Measurements from ENCODE around the gene GFAP.

Gene GFAP

DNA sequence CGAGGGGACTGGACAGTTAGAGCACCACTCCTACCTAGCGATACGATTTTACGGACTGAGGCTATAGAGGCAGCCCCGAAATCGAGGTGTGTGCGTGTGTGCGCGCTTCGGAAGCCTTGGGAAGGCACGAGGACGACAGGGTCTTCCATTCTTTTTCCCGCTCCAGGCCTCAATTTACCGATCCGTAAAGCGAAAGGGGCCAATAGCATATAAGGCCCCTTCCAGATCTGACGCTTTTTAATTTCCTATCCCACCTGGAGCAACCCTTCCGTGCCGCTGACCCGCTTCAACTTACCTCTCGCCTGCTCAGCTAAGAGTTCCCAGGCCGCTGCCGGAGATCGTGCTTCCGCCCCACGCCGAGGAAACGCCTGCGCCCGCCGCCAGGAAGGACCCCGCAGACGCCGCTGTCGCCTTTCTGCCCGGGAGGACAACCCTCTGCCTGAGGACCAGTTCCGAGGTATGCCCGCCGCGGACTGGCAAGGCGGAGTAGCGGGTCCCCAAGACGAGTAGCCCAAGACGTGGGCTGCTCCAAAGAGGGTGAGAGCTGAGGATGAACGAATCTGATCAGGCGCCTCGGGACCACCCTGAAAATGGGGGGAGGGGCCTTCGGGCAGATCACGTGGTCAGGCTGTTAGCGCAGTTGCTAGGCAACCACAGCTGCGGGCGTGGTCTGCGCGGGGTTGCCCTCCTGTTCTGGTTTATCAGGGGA is 16.1 kb downstream of the GFAP start, which contains the start of gene EFTUD2:
Gene EFTUD2, minus strand, starts transcription at position 372 of the 709 bp plus-strand sequence. CDS start 4,924 bp downstream, outside the sequence.
- DNase-seq: peak; percentile 91 to 97 (median 94)

- peak; percentile 82 to 89 (median 86) for DNase-seq
Observed at GRCh38 chr17:44898768-44899073, 16.6 kb downstream of the GFAP start.

DNA sequence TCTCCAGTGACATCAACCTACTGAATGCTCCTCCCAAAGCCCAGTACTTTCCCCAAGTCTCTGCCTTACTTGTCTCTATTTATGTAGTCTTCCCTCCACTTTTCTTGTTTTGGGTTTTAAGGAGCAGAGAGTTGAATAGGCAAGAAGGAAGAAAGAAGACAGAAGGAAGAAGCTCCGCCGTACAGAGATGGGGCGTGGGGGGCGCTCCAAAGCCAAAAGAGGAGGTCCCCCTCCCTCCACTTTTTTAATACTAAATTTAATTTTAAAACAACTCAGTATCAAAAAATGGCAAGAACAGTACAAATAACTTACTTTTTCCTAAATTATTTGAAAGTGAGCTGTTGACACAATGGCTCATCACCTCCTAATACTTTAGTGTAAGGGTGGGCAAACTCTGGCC is 20.7 kb downstream of the GFAP start:
- DNase-seq: no peak

DNA sequence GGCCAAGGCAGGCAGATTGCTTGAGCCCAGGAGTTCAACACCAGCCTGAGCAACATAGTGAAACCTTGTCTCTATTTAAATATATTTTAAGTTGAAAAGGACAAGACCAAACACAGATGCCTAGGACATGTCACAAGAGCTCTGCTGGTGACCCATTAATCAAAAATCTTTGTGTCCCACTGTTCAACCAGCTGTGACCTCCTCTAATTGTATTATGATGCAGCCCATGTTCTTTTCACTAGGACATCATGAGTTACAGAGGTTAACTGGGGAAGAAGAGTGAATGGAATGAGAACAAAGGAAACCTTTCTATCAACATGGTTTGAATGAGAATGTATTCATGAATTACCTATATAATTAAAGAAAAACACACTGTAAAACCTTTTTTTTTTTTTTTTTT is 23.1 kb downstream of the GFAP start:
- DNase-seq: no peak

DNA sequence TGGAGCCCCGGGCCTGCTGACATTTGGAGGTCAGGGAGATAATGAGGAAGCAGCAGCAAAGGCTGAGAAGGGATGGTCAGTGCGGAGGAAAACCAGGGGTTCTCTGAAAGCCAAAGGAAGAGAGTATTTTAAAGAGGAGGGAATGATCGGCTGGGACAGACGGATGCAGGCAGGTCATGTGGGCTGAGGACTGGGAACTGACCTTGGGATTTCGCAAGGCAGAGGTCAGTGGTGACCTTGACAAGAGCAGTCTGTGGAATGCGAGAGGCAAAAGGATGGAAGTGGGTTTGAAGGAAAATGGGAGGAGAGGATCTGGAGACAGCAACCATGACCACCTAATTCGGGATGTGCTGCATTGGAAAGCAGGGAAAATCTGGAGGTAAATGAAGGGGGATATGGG is 26.3 kb downstream of the GFAP start:
- DNase-seq: peak in 2 of 4 experiments; percentile 16 to 30

- peak in 3 of 4 experiments; percentile 49 to 54 (median 49) for DNase-seq
Observed at GRCh38 chr17:44887971-44888954, 27.0 kb downstream of the GFAP start.

GRCh38 chr17:44887016-44887415 is 28.3 kb downstream of the GFAP start:
- DNase-seq: no peak

GRCh38 chr17:44884941-44885340 is 30.4 kb downstream of the GFAP start:
- DNase-seq: no peak

DNA sequence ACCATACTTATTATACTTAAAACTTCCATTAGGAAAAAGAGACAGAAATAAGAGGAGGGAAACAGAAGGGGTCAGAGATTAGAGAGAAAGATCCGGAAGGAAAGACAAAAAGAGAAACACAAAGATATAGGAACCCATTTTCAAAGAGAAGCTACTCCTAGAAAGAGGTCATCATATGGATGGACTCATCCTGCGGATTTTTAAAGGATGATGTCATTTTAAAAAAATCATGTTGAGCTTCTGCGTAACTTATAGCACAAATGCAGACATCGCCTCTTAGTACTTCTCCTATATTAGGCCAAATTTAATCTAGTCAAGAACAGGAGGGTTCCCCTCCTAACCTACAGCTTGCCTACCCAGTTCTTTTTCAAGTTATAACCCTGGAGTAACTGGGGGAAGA is 34.2 kb downstream of the GFAP start:
- DNase-seq: no peak

DNA sequence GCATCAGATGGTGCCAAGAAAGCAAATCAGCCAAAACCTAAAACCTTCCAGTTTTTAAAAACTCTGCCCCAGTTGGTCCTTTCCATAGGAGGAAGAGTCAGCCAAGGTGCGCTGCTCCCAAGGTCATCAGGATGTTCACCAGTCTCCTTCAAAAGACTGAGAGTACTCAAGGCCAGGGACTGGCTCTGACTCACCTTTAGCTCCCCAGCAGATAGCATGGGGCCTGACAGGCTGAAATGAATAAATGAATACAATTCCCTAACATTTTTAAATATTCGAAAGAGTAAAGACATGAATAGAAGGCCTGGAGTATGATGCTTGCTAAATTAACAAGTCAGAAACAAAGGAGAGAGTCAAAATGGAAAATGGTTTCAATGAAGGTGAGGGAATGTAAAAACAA is 35.2 kb downstream of the GFAP start:
- DNase-seq: no peak

DNA sequence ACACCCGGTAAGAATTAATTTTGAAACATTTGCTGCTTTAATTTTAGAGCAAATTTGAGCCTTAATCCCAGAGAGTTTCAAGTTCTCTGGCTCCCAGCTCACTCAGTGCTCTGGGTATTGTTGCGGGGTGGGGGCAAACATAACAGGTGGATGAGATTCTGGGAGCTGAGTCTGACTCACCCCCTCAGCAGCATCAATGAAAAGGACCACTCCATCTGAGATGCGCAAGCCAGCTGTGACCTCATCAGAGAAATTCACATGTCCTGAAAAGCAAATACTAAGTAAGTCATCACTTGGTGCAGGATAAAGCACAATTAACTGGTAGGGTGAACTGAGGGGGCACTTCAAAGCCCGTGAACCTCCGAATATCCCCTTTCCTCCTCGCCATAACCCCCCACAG is 35.9 kb downstream of the GFAP start:
- no peak for DNase-seq

DNA sequence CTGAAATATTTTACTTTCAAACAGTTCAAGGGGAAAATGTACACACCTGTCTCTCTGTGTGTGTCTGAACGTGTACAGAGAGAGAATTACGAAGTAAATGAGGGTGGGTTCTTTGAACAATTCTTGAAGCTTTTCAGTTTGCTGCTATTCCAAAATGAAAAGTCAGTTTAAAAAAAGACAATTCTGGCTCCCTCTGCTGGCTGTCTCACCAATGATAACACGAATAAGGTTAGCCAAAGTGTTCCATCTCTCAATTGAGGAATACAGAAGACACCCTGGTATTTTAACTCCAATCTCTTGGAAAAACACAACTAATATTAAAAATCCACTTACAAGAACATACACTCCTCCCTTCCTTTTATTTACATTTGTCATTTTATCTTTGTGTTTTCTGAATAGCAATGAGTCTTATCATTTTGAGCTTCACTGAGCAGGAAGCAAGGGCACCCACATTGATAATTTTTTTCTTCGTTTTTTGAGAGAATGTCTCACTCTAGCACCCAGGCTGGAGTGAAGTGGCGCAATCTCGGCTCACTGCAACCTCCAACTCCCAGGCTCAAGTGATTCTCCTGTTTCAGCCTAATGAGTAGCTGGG is 36.6 kb downstream of the GFAP start:
- DNase-seq: peak; percentile 46 to 60 (median 50)

DNA sequence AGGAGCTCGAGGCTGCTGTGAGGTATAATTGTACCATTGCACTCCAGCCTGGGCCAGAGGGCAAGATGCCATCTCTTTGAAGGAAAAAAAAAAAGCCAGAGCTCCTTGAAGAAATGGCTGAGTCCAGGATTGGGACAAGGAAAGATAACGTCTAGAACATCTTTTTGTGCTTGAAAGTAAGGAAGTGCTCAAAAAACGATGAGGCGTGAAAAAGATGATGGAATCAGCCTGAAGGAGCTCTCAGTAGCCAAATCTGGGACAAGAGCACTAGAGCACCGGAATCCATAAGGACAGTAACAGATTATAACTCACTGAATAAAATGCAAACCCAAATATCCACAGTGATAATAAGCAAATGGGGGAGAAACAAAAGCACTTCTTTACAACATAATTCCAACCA is 38.2 kb downstream of the GFAP start:
- DNase-seq: no peak

DNA sequence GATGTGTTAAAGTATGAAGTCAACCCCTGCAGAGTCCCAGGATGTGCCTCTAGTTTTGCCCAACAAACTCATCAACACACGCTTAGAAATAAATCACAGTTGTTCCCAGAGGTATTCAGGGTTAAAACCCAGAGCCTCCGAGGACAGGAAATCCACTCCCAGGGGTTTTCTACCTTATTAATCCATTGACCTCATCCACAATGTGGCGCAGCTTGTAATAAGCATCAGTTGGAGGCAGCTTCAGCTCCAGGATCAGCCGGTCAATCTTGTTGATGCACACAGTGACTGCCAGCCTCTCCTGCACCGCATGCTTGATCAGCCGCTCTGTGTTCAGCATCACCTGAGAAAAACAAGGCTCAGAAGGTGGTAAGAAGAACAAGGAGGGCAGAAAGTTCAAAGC is 39.5 kb downstream of the GFAP start:
- no peak for DNase-seq

DNA sequence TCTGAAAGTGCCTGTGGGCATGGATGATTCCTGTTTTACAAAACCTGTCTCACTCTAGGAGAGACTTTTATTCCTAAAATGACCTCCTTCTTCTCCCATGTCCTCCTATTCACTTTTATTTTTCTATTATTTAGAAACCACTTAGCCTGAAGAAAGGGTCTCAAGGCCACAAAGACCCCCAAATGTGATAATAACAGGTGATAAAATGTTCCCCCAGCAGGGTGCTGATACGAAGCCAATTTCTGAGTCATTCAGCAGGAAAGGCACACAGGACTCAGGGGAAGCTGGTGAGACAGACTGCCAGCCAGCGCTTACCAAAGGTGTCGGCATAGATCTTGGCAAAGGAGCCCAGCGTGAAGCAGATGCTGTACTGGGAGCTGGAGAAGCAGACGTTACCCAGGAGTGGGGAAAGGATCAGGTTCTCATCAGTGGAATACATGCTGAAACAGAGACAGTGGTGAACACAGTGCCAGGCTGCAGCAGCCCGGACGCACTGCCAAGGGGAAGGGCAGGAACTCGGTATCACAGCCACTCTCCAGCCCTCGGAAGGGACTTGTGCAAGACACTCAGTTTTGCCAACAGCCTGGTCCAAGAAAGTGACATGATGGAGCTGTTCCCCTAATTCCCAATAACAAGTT is 43.0 kb downstream of the GFAP start:
- DNase-seq: no peak

GRCh38 chr17:44871556-44871955 is 43.7 kb downstream of the GFAP start:
- peak in 1 of 4 experiments; percentile 9 for DNase-seq

DNA sequence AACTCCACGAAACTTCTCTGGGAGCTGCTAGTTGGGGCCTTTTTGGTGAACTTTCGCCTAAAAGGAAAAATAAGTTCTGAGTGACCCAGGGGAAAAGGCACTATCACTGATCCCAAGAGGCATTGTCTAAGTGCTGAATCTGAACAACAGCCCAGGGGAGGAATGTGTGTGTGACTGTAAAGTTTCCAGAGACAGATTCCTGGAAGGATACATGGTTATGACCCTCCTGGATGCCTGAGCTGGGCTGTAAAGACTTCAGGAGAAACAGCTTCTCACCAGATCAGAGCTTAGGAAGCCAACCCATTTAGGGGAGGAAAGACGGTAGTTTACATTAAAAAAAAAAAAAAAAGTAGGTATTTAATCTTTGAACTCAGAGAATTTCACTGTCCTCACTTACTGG is 47.5 kb downstream of the GFAP start:
- DNase-seq: no peak

DNA sequence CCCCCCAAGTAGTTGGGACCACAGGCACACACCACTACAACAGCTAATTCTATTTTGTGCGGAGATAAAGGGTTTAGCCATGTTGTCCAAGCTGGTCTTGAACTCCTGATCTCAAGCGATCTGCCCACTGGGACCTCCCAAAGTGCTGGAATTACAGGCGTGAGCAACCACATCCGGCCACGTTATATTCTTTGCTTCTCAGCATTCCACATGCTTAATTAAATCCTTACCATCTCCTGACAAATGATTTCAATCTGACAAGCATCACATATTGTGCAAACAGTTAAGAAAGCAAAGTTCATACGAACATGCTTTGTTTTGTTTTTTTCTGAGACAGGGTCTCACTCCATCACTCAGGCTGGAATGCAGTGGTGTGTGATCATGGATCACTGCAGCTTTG is 49.4 kb downstream of the GFAP start:
- DNase-seq: no peak

- DNase-seq: peak; percentile 79 to 85 (median 80)
Observed at GRCh38 chr17:44865231-44865660, 50.1 kb downstream of the GFAP start.

DNA sequence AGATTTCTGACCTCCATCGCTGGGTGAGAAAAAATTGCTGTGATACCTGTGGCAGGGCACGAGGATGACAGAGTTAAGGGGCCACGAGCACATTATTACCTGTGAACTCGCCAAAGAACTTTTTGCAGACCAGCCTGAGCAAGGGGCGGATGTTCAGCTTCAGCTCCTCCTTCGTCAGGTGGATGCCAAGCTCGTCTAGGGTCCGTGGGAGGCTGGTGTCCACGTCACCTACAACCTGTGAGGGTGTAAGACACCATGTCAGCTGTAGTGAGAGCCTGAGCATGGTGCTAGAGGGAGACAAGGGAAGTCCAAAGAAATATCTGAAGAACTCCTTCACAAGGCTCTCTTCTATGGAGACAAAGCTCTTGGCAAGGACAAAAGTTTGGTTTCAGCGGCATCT is 50.5 kb downstream of the GFAP start:
- no peak for DNase-seq

DNA sequence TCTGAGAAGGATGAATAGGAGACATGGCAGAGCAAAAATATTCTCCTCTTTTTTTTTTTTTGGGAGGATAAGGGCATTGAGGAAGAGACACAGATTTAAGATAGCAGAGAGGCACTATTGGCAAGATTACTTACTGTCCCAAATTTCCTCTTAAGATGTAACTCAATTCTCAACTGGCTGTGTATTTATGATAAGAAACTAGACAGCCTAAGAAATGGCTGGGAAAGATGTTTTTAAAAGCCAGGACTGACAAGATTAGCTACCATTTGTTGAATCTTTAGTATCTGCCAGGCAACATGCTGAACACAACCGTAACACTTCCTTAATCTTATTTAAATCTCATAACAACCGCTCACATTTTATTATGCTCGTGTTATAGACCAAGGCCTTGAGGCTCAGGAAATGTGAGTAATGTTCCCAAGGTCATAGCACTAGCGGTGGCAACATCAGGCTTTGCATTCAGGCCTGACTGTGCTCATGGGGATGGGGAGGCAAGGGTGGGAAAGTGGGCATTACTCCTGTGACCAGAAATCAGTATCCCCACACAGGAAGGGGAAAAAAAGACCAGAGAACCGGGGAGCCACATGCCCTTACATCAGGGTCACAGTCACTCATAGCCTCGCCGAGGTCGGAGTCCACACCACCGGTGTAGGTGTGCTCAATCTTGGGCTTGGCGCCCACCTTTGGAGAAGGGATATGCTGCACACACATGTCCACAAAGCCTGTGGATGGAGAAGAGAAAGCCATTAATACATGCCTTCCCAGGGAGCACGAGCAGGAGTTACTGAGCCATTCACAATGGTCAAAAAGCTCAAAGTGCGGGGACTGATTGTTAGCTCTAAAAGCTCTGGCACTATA is 52.0 kb downstream of the GFAP start:
- no peak for DNase-seq
